ENCODE measurements around the gene TPT1. TPM values are rescaled to one million over a fixed set of nuclear protein-coding genes. Genes with fewer than 3 reads are reported as not detected.
"Not testable (repeated sequence)": the region's sequence is repeated elsewhere in the genome, so short reads cannot be mapped to it uniquely, and the experiment has no call there.

The TPT1 gene
- total RNA-seq, 1 experiment from 2014 or later, result 1,612 TPM

DNA sequence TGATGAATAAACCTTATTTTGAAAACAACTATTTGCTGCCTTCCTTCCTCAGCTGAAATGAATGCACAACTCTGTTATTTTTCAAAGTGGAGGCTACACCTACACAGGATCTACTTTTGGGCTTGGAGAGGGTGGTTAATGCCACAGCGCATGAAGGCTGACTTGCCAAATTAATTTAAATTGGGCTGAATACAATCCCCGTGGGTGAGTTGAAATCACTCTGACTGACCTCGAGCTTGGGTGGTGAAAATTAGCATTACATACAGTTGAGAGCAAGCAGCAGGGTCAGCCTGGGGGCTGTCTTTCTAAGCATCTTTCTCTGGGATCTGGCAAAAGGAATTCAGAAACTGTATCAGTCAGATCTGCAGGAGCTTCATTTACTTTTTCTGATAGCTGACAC is 38.5 kb downstream of the TPT1 start:
- DNase-seq (ENCODE audit: low spot score), result no peak

- no peak for DNase-seq (ENCODE audit: low spot score)
Measured at GRCh38 chr13:45301263-45301662, 39.7 kb downstream of the TPT1 start.

DNA sequence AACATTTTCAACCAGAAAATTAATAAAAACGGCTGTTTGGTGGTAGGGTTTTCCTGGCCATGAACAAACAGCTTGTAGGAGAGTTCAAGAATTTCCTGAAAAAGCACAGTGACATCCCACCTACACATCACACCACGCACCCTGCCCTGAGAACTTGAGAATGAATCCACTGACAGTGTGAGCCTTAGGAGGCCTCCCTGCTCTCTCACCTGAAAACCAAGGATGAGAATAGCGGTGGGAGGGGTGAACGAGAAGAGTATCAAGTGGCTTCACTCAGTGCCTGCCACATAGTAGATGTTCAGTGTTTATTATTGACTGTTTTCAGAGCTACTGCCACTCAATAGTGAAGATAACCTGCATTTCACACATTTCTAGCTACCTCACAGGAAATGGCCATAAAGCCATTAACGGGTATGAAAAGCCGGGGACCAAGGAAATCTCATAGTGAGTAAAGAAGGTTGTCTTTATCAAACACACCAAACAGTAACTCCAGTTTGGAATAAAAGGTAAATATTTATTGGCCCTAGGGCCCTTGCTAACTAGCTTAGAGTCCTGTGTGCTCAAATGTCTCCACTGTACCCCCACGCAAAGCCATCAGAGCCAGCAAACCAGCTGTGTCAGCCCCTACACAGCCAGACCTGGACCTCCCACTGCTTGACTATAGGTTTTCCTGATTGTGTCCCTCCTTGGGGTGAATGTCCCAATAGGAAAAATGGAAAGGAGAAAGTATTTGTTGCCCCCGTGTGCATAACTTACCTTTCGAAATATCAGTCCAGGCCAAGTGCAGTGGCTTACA is 40.6 kb downstream of the TPT1 start:
- no peak for DNase-seq (ENCODE audit: low spot score)

DNA sequence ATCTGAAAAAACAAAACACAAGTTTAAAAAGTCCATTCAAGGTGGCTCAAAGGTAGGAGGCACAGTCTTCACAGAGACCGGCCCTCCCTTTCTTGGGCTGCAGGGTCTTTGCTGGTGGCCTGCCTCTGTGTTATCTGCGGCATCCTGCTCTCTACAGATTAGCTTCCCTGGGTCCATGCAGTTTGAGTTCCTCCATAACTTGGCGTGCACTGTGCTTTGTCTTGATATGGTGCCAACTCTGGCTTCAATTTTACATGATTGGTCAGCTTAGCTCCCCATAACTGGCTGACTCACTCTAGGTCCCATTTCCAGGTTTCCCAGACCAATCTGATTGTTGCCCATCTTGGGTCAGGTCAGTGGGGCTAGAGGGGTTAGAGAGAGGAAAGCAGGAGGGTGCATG is 41.8 kb downstream of the TPT1 start:
- peak; percentile 21 for DNase-seq (ENCODE audit: low spot score)

DNA sequence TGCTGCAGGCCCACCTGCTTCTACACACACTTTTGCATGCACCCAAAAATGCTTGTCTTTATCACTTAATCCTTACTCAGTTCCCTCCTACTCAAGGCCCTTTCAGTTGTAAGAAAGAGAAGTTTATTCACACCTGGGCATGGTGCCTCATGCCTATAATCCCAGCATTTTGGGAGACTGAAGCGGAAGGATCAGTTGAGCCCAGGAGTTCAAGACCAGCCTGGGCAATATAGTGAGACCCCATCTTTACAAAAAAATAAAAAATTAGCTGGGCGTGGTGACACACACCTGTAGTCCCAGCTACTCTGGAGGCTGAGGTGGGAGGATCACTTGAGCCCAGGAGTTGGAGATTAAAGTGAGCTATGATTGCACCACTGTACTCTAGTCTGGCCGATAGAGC is 42.4 kb downstream of the TPT1 start:
- DNase-seq (ENCODE audit: low spot score), result not testable (repeated sequence)

DNA sequence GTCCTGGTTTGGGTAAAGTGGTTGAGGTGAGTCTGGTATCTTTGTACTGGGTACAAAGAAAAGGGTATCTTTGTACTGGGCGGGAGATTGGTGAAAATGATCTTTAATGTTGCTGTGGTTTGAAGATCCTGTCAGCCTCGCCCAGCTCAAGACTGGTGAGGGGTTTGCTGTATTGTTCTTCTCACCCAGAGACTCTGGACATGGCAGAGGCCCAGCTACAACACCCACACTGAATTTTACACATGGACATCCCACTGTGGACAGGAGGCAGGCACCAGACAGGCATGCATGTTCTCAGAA is 42.8 kb downstream of the TPT1 start:
- no peak for DNase-seq (ENCODE audit: low spot score)

DNA sequence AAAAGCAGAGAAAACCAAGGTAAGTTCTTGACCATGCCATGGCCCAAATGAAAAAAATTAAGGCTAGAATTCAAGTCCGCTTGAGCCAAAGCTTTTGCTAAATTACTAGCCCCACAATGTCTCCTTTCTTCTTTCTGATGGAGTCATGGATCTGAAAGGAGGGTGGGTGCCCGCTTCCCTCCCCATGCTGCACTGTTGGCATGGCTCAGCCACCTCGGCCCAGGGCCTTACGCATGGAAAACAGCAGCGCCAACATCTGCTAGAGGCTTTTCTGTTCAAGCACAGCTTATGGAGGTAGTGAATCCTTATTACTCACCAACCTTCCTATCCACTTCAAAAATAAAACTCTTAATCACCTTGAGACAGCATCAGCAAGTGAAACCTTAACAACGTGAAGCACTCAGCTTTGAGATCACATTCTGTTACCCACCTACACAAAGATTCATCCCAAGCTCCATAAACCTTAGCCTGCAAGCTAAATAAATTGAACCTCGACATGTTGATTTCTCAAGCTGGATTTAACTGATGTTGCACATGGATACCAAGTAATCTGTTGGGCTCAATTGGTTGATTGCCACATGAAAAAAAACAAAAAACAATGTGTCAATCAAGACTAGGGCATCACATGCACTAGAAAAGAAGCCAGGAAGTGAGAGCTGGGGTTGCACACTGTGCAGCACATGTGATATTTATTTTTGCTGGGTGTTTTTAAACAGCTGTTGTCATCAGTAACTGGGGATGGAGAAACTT is 43.4 kb downstream of the TPT1 start:
- DNase-seq (ENCODE audit: low spot score), result no peak

DNA sequence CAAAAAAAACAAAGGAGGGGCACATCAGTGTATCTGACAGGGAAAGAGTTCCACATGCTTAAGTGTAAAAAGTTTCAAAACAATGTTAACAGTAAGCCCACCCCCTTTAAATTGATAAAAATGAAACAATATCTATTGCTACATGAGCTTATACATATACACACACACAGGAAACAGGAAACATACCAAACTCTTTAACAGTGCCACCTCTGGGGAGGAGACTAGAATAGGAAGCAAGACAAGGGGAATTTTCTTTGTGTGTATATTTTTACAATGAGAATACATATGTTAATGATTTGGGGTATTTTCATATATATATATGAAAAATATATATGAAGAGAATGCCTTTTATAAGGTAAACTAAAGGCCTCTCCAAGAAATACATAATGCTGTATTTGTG is 44.7 kb downstream of the TPT1 start:
- DNase-seq (ENCODE audit: low spot score), result no peak

DNA sequence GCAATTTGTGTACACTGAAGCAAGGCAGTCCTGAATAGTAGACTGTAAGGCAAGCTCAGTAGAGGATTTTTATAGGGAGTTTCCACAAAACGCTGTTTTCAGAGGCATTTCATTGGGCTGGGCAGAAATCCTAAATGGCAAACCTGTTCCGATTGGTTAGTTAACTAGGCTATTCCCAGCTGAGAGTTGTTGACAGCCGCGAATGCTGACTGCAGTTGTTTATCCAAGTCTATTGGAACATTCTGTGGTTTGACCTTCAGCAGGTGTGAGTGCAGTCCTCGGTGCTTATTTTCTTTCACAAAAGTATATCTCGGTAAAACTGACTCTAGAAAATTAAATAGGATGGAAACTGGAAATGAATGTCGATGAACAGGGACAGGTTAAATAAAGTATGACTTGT is 45.4 kb downstream of the TPT1 start:
- peak; percentile 47 for DNase-seq (ENCODE audit: low spot score)

DNA sequence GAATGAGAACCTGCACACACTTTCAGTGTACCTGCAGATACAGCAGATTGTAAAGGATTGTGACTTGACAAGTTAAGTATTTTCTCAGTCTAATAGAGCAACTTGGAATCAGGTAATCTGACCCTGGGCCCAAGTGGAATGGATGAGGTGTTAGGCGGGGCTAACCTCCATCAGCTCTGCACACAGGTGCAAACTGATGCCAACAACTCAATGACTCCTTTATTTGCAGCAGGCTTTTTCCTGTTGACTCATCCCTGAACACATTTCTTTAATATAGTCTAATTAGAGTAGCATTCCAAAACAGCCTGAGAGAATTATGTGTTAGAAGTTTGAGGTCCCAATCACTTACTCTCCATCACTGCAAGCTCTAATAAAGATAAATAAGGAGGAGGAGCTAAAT is 48.8 kb downstream of the TPT1 start:
- DNase-seq (ENCODE audit: low spot score), result peak; percentile 88

DNA sequence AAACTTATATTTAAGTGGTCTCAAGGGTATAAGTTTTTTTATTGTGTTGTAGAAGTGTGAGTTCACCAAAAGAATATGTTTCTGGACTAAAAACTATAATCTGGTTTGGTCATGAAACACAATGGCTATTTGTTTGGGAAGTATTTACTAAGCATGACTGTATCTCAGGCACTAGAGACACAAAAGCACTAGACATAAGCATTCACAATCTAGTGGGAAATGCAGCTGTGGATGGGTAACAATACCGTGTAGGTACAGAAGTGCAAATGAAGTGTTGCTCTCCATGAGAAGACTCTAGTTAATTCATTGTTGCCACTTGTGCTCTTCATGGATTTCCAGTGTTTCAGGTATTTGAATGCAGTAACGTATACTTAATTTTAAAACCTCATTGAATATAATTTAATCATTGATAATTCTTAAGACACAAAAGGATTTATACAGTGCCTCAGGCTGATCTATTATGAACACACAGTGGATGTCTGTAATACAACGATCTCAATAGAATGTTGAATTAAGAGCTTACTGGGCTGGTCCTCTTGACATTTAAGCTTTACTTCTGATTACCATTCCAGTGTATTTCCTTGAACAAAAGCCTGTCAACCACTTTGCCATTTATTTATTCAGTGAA is 50.9 kb downstream of the TPT1 start:
- DNase-seq (ENCODE audit: low spot score), result no peak

Other genes with a start within 250 kb of the TPT1 start
- gene GTF2F2, start 220.7 kb downstream of the TPT1 start, total RNA-seq (2014; rRNA removed; shearing (Covaris generic)), result 72.2 and 79.9 TPM in 2 replicates
- gene KCTD4, start 140.1 kb downstream of the TPT1 start, total RNA-seq (2014; rRNA removed; shearing (Covaris generic)), result 0.29 TPM in 1 of 2 replicates, not detected in the other
- 3.1 and 5.0 TPM in 2 replicates for gene SLC25A30, start 77.2 kb upstream of the TPT1 start, total RNA-seq (2014; rRNA removed; shearing (Covaris generic))
- gene COG3, start 123.8 kb upstream of the TPT1 start, total RNA-seq (2014; rRNA removed; shearing (Covaris generic)), result 13.7 and 16.9 TPM in 2 replicates